Measurements from ENCODE around the gene SMYD3.

Gene SMYD3

DNA sequence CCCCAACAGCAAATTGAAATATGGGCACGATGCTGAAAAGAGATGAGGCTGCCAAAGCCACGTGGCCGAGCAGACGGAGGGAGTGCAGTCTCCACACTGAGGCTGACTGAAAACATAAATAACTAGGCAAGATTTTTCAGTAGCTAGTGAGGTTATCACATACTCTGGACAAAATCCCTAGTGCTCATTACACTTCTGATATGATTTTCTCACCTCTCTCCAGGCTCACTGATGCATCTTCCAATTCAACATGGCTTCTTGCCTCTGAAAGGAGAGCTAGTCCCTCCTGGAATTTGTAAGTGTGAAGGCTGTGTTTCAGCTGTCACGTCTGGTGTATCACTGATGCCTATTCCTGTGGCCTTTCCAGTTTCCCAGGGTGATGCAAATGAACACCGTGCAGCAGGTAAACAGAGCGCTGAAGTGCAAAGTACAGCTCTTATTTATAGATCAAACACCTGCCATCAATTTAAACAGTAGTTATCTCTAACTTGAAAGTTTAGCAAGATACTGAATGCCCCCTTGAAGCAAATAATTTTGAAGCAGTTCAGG is 696.2 kb downstream of the SMYD3 start (continued):
- TF ChIP-seq ZNF404 (tag by site-specific recombination; IDR thresholded peaks at IDR 0.05): no peak
- TF ChIP-seq, protein P1, sequence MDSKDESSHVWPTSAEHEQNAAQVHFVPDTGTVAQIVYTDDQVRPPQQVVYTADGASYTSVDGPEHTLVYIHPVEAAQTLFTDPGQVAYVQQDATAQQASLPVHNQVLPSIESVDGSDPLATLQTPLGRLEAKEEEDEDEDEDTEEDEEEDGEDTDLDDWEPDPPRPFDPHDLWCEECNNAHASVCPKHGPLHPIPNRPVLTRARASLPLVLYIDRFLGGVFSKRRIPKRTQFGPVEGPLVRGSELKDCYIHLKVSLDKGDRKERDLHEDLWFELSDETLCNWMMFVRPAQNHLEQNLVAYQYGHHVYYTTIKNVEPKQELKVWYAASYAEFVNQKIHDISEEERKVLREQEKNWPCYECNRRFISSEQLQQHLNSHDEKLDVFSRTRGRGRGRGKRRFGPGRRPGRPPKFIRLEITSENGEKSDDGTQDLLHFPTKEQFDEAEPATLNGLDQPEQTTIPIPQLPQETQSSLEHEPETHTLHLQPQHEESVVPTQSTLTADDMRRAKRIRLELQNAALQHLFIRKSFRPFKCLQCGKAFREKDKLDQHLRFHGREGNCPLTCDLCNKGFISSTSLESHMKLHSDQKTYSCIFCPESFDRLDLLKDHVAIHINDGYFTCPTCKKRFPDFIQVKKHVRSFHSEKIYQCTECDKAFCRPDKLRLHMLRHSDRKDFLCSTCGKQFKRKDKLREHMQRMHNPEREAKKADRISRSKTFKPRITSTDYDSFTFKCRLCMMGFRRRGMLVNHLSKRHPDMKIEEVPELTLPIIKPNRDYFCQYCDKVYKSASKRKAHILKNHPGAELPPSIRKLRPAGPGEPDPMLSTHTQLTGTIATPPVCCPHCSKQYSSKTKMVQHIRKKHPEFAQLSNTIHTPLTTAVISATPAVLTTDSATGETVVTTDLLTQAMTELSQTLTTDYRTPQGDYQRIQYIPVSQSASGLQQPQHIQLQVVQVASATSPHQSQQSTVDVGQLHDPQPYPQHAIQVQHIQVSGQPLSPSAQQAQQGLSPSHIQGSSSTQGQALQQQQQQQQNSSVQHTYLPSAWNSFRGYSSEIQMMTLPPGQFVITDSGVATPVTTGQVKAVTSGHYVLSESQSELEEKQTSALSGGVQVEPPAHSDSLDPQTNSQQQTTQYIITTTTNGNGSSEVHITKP (tag by site-specific recombination; IDR thresholded peaks at IDR 0.05): no peak

DNA sequence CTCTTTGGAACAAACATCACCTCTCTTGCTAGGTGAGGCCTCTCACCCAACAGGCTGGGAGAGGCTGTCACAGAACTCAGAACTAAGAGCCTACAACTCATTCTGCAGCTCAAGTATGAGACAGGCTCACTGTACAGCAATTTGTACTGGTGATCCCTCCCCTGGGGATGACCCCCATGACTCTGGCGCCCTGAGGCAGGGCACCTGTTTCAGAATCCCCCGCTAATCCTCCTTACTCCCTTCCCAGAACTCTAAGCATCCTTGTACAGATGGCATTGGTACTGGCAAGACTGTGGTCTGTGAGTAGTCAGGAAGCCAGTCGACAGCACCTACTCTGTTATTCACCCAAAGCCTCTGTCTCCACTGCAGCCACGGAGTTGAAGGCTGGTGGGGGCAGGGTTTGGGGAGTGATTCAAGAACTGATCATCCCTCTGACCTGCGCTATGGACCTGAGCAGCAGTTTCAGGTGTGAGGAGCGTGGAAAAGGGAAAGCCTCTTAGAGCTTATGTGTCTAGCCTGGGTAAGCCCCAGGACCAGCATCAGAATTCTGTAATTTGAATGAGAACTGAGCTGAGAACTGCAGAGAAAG is 696.8 kb downstream of the SMYD3 start:
- Histone ChIP-seq H3K4me3 (ENCODE audit: low read depth, low read length) (no peak overlapping the region), H3K27ac (ENCODE audit: extremely low read depth, low read depth, low read length) (no peak overlapping the region), H3K36me3 (ENCODE audit: control insufficient read depth in 2 of 2, insufficient read depth in 1 of 2, low read length in 2 of 2) (no peaks in the 10 kb centered on the region), H3K4me1 (ENCODE audit: control insufficient read depth, insufficient read depth, low read length) (no peaks in the 10 kb centered on the region), H3K9me3 (ENCODE audit: control insufficient read depth, insufficient read depth, low read depth, low read length) (no peaks in the 10 kb centered on the region)
- ChIA-PET CTCF (no interaction called here), POLR2A (no interaction called here)
- TF ChIP-seq ZFP37 (tag by site-specific recombination; IDR thresholded peaks at IDR 0.05): no peak
- no peak for TF ChIP-seq SP7 (tag by site-specific recombination; IDR thresholded peaks at IDR 0.05)
- TF ChIP-seq GLI2 (tag by site-specific recombination; IDR thresholded peaks at IDR 0.05; ENCODE audit: borderline replicate concordance, low read depth): no peak
- TF ChIP-seq ZNF571 (tag by site-specific recombination; IDR thresholded peaks at IDR 0.05): no peak
- TF ChIP-seq ZNF335 (tag by site-specific recombination; conservative IDR thresholded peaks at IDR 0.05): no peak
- no peak for TF ChIP-seq TCF7L2 (IDR thresholded peaks at IDR 0.05; ENCODE audit: borderline replicate concordance, low read depth, low read length)
- no peak for TF ChIP-seq ZNF558 (tag by site-specific recombination; IDR thresholded peaks at IDR 0.05)
- TF ChIP-seq ZEB2 (tag by site-specific recombination; IDR thresholded peaks at IDR 0.05): no peak
- TF ChIP-seq ZNF184 (tag by site-specific recombination; IDR thresholded peaks at IDR 0.05): no peak
- TF ChIP-seq KLF7 (tag by site-specific recombination; IDR thresholded peaks at IDR 0.05; ENCODE audit: borderline replicate concordance): no peak

DNA sequence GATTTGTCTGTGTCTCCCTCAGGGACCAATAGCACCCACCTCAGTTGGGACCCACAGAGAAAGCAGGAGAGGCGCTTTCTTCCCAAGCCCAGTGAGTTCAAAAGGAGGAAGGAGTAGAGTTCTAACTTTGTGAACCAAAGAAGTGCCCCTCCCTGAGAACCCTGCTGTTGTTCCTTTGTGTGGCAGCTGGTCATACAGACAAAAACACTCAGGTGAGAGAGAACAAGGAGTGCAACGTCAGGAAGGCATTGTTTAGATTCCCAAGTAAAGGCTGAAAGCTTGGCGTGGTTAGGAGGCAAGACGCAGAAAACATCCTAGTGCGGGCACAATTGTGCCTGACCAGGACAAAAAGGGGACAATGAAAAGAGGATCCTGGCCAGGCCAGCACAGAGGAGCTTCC is 697.7 kb downstream of the SMYD3 start:
- H3K27ac ChIP-seq (ENCODE audit: extremely low read depth, low read depth, low read length): no peak overlapping the region
- no peak for TF ChIP-seq ZNF555 (tag by site-specific recombination; conservative IDR thresholded peaks at IDR 0.05)
- no peak for TF ChIP-seq SCRT2 (tag by site-specific recombination; IDR thresholded peaks at IDR 0.05)
- TF ChIP-seq GLI2 (tag by site-specific recombination; IDR thresholded peaks at IDR 0.05; ENCODE audit: borderline replicate concordance, low read depth): no peak
- no peak for TF ChIP-seq ZNF629 (tag by site-specific recombination; IDR thresholded peaks at IDR 0.05)
- TF ChIP-seq ZSCAN16 (tag by site-specific recombination; IDR thresholded peaks at IDR 0.05): no peak
- H3K4me1 ChIP-seq (ENCODE audit: control insufficient read depth, insufficient read depth, low read length): no peaks in the 10 kb centered on the region
- H3K4me3 ChIP-seq (ENCODE audit: low read depth, low read length): no peak overlapping the region
- ChIA-PET POLR2A (no interaction called here), CTCF (no interaction called here)
- H3K9me3 ChIP-seq (ENCODE audit: control insufficient read depth, insufficient read depth, low read depth, low read length): no peaks in the 10 kb centered on the region
- no peaks in the 10 kb centered on the region for H3K36me3 ChIP-seq (ENCODE audit: control insufficient read depth in 2 of 2, insufficient read depth in 1 of 2, low read length in 2 of 2)

DNA sequence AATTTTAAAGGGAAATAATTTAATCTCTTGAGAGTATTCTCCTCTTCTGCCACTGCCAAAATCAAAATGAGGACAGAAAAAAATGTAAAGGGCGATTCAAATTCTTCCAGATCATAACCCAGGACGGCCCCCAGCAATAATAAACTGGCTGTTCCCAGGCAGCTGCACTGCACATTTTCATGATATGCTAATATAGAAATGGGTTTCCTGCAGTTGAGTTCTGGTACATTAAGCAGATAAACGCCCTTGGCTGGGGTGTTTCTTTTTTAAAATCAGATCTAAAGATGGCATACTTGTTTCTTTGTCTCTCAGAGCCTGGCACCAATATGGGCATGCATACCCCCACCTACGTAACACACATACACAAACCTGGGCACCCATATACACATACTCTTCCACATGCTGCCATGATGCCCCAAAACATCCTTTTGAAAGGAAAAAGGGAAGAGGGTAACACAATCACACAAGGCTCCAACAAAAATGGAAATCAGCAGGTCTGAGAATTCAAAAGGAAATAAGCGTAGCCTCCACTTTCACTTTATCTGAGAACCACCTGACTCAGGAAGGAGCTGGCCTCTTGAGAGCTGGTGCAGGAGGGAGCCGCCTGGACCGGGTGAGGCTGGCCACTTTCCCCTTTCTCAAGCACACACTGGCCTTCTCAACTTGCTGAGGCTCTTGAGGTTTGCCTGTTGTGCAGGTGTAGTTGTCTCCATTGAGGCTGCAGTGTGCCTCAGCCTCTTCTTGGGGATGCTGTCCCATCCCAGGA is 698.9 kb downstream of the SMYD3 start:
- H3K4me1 ChIP-seq (ENCODE audit: control insufficient read depth, insufficient read depth, low read length): no peaks in the 10 kb centered on the region
- TF ChIP-seq, protein P2, sequence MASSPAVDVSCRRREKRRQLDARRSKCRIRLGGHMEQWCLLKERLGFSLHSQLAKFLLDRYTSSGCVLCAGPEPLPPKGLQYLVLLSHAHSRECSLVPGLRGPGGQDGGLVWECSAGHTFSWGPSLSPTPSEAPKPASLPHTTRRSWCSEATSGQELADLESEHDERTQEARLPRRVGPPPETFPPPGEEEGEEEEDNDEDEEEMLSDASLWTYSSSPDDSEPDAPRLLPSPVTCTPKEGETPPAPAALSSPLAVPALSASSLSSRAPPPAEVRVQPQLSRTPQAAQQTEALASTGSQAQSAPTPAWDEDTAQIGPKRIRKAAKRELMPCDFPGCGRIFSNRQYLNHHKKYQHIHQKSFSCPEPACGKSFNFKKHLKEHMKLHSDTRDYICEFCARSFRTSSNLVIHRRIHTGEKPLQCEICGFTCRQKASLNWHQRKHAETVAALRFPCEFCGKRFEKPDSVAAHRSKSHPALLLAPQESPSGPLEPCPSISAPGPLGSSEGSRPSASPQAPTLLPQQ (tag by site-specific recombination; IDR thresholded peaks at IDR 0.05): no peak
- TF ChIP-seq, protein P3, sequence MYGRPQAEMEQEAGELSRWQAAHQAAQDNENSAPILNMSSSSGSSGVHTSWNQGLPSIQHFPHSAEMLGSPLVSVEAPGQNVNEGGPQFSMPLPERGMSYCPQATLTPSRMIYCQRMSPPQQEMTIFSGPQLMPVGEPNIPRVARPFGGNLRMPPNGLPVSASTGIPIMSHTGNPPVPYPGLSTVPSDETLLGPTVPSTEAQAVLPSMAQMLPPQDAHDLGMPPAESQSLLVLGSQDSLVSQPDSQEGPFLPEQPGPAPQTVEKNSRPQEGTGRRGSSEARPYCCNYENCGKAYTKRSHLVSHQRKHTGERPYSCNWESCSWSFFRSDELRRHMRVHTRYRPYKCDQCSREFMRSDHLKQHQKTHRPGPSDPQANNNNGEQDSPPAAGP (tag by site-specific recombination; IDR thresholded peaks at IDR 0.05): no peak
- TF ChIP-seq ZNF785 (tag by site-specific recombination; IDR thresholded peaks at IDR 0.05): no peak
- no peak for TF ChIP-seq ZNF23 (tag by site-specific recombination; IDR thresholded peaks at IDR 0.05; ENCODE audit: borderline replicate concordance)
- TF ChIP-seq BCL11B (tag by site-specific recombination; IDR thresholded peaks at IDR 0.05; ENCODE audit: low read depth): no peak
- TF ChIP-seq SP2 (tag by site-specific recombination; IDR thresholded peaks at IDR 0.05): no peak
- ChIA-PET POLR2A (no interaction called here), CTCF (no interaction called here)
- no peaks in the 10 kb centered on the region for H3K9me3 ChIP-seq (ENCODE audit: control insufficient read depth, insufficient read depth, low read depth, low read length)
- H3K27ac ChIP-seq (ENCODE audit: extremely low read depth, low read depth, low read length): no peak overlapping the region
- H3K4me3 ChIP-seq (ENCODE audit: low read depth, low read length): no peak overlapping the region
- no peaks in the 10 kb centered on the region for H3K36me3 ChIP-seq (ENCODE audit: control insufficient read depth in 2 of 2, insufficient read depth in 1 of 2, low read length in 2 of 2)
